HCT116 (cell line): Measurements from ENCODE around the gene GTPBP10.

ENCODE experiments used
- SP1 ChIP-seq: IDR thresholded peaks from 2 replicates; pipeline ENCODE4 v1.6.1; 2012; ENCODE audit warnings: low read depth
- TF ChIP-seq, protein P1 (sequence below), 3 experiments: fragments of 200-600 bp in 1 of 3; sonication (generic) in 1 of 3; IDR thresholded peaks in 2 of 3; conservative IDR thresholded peaks in 1 of 3; 2 replicates each; pipeline ENCODE4 v1.5.1; 2012 to 2017; ENCODE audit warnings: low read depth in 2 of 3, low read length in 2 of 3, antibody characterized with exemption in 1 of 3, borderline replicate concordance in 1 of 3, control low read depth in 1 of 3, mild to moderate bottlenecking in 1 of 3, mixed read lengths in 1 of 3, mixed run types in 1 of 3, moderate library complexity in 1 of 3; ENCODE audit not compliant: insufficient read depth in 1 of 3

DNA sequence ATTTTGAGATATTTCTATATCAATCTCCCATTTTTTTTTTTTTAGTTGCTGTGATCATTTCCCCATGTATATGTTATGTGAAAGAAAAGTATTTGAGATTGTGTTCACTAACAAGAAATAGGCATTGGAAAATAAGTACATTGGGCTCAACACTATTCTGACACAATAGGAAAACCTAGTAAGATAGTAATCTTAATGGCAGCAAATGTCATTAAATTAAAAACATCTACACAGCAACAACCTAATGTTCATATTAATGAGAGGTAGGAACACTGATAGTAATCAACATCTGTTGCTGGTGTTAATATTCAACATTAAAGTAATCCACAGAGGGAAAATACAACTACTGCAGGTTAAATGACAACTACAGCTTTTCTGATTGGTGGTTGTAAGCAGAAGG is 1.5 kb upstream of the GTPBP10 start:
- TF ChIP-seq, protein P1, sequence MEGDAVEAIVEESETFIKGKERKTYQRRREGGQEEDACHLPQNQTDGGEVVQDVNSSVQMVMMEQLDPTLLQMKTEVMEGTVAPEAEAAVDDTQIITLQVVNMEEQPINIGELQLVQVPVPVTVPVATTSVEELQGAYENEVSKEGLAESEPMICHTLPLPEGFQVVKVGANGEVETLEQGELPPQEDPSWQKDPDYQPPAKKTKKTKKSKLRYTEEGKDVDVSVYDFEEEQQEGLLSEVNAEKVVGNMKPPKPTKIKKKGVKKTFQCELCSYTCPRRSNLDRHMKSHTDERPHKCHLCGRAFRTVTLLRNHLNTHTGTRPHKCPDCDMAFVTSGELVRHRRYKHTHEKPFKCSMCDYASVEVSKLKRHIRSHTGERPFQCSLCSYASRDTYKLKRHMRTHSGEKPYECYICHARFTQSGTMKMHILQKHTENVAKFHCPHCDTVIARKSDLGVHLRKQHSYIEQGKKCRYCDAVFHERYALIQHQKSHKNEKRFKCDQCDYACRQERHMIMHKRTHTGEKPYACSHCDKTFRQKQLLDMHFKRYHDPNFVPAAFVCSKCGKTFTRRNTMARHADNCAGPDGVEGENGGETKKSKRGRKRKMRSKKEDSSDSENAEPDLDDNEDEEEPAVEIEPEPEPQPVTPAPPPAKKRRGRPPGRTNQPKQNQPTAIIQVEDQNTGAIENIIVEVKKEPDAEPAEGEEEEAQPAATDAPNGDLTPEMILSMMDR (IDR thresholded peaks at IDR 0.05 in 2 of 3, conservative IDR thresholded peaks at IDR 0.05 in 1 of 3; ENCODE audit: borderline replicate concordance in 1 of 3, insufficient read depth in 1 of 3, low read depth in 2 of 3, low read length in 2 of 3), result no peak
- TF ChIP-seq SP1, result no peak
